ENCODE measurements around the gene ARID1B.

The ARID1B gene

DNA sequence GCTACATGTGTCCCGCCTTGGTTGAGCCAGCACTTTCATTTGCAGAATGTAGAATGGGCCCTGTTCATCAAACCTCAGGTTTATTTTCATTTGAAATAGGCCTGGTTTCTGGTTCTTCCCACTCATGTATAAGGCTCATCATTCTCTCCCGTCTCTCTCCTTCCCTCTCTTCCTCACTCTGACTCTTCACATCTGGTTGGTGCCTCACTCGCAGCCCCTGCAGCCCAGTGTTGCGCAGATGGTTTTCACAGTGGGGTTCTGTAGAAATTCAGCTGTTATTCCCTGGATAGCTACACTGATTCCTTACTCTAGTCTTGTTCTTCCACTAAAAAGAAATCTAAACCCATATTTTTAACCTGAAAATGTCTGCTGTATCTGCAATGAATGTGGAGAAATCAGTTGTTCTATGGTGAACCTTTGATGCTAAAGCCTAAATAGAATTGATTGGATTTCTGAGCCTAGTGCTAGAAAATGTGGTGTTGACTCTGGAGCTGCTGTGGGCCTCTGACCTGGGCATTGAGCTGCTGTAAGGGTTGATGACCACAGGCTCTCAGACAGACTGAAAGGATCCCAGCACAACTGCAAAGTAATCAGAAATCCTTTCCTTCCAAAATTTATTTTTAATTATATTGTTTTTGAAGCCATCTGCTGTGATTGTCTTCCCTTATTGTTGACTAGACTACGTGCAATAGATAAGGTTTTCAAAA lies 395.8 kb downstream of the ARID1B start:
- Histone ChIP-seq H3K9ac (ENCODE audit: low read length) (no peak overlapping the region), H3K9me3 (ENCODE audit: control insufficient read depth, low read length) (no peaks in the 10 kb centered on the region), H3K36me3 (ENCODE audit: control insufficient read depth, insufficient read depth, low read length, severe bottlenecking) (peaks cover 23% of the 10 kb centered on the region), H3K27me3 (replicated peaks; ENCODE audit: control insufficient read depth, insufficient read depth, low read length) (no peaks in the 10 kb centered on the region), H3K4me1 (ENCODE audit: control insufficient read depth, insufficient read depth, low read length) (no peaks in the 10 kb centered on the region), H3K4me3 (ENCODE audit: low read length) (no peak overlapping the region)
- DNase-seq (ENCODE audit: low read depth): no peak

DNA sequence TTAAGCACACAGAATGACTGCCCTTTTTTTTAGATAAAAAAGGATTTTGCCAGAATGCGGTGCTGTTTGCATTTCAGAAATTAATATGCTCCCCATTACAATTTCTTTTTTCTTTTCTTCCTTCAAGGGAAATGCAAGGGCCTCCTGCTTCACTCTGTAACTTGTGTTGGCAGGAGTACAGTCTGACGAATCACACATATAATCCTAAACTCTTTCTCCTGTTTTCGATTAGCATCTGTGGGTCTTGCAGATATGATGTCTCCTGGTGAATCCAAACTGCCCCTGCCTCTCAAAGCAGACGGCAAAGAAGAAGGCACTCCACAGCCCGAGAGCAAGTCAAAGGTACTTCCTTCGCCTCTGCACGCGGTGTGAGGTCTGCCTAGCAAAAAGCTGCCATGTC lies 396.6 kb downstream of the ARID1B start:
- no peaks in the 10 kb centered on the region for H3K9me3 ChIP-seq (ENCODE audit: control insufficient read depth, low read length)
- no peak overlapping the region for H3K4me3 ChIP-seq (ENCODE audit: low read length)
- peaks cover 15% of the 10 kb centered on the region for H3K36me3 ChIP-seq (ENCODE audit: control insufficient read depth, insufficient read depth, low read length, severe bottlenecking)
- H3K27me3 ChIP-seq (replicated peaks; ENCODE audit: control insufficient read depth, insufficient read depth, low read length): no peaks in the 10 kb centered on the region
- peak; percentile 31 for DNase-seq (ENCODE audit: low read depth)
- H3K9ac ChIP-seq (ENCODE audit: low read length): no peak overlapping the region
- H3K4me1 ChIP-seq (ENCODE audit: control insufficient read depth, insufficient read depth, low read length): no peaks in the 10 kb centered on the region

DNA sequence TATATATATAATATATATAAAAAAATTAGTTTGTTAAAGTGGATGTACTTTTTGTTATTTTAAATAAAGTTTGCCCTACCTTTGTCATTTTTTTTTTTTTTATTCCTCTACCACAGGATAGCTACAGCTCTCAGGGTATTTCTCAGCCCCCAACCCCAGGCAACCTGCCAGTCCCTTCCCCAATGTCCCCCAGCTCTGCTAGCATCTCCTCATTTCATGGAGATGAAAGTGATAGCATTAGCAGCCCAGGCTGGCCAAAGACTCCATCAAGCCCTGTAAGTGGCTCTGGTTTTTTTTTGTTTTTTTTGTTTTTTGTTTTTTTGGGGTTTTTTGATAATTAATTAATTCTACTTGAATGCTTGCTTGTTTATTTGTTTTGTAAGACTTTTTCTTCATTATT lies 397.6 kb downstream of the ARID1B start:
- no peak overlapping the region for H3K9ac ChIP-seq (ENCODE audit: low read length)
- H3K4me3 ChIP-seq (ENCODE audit: low read length): no peak overlapping the region
- H3K36me3 ChIP-seq (ENCODE audit: control insufficient read depth, insufficient read depth, low read length, severe bottlenecking): peaks cover 6% of the 10 kb centered on the region
- DNase-seq (ENCODE audit: low read depth): no peak
- no peaks in the 10 kb centered on the region for H3K9me3 ChIP-seq (ENCODE audit: control insufficient read depth, low read length)
- H3K4me1 ChIP-seq (ENCODE audit: control insufficient read depth, insufficient read depth, low read length): no peaks in the 10 kb centered on the region
- H3K27me3 ChIP-seq (replicated peaks; ENCODE audit: control insufficient read depth, insufficient read depth, low read length): no peaks in the 10 kb centered on the region

DNA sequence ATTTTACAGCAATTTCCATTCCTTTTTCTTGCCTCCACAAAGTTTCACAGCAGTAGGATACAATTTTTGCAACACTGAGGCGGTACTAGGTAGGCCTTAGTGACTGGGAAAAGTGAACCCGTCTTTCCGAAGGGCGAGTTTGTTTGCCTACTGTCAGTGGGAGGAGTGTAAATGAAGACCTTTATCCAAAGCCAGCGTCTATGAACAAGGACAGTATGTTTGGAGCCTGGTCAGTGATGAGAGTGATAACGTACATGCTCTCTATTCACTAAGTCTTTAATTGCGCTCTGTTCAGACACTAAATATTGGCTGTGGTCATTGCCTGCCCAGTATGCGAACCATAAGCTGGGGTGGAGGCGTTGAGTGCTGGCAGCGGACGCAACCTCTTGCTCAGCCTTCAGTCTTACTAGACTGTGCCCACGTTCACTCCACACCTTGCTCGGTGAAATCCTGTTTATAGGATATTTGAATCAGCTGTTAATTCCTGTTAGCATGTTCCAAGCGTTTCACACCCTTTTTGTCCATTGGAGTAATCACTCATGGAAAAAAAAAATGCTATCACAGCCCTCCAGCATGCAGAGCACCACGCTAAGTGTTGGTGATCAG lies 400.7 kb downstream of the ARID1B start:
- no peak for DNase-seq (ENCODE audit: low read depth)
- H3K9ac ChIP-seq (ENCODE audit: low read length): no peak overlapping the region
- peaks cover 24% of the 10 kb centered on the region for H3K36me3 ChIP-seq (ENCODE audit: control insufficient read depth, insufficient read depth, low read length, severe bottlenecking)
- no peaks in the 10 kb centered on the region for H3K27me3 ChIP-seq (replicated peaks; ENCODE audit: control insufficient read depth, insufficient read depth, low read length)
- H3K4me1 ChIP-seq (ENCODE audit: control insufficient read depth, insufficient read depth, low read length): no peaks in the 10 kb centered on the region
- no peak overlapping the region for H3K4me3 ChIP-seq (ENCODE audit: low read length)
- H3K9me3 ChIP-seq (ENCODE audit: control insufficient read depth, low read length): no peaks in the 10 kb centered on the region

DNA sequence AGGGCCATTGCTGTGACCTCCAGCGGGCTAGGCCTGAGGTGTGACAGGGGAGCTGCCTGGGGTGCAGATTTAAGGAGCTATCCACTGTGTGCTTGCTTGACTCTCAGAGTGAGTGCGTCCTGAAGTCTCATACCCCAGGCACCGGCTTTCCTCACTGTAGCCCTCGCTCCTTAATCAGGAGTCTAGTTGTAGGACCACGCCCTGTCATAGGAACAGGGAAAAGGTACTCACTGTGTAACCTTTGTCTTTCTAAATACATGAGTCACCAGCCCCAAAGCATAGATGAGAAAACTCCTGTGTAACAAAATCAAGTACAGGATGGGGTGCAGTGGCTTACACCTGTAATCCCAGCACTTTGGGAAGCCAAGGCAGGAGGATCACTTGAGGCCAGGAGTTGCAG lies 404.5 kb downstream of the ARID1B start:
- no peak for DNase-seq (ENCODE audit: low read depth)
- Histone ChIP-seq H3K27me3 (replicated peaks; ENCODE audit: control insufficient read depth, insufficient read depth, low read length) (no peaks in the 10 kb centered on the region), H3K36me3 (ENCODE audit: control insufficient read depth, insufficient read depth, low read length, severe bottlenecking) (peaks cover 43% of the 10 kb centered on the region), H3K9ac (ENCODE audit: low read length) (no peak overlapping the region), H3K4me3 (ENCODE audit: low read length) (no peak overlapping the region), H3K4me1 (ENCODE audit: control insufficient read depth, insufficient read depth, low read length) (no peaks in the 10 kb centered on the region), H3K9me3 (ENCODE audit: control insufficient read depth, low read length) (no peaks in the 10 kb centered on the region)

DNA sequence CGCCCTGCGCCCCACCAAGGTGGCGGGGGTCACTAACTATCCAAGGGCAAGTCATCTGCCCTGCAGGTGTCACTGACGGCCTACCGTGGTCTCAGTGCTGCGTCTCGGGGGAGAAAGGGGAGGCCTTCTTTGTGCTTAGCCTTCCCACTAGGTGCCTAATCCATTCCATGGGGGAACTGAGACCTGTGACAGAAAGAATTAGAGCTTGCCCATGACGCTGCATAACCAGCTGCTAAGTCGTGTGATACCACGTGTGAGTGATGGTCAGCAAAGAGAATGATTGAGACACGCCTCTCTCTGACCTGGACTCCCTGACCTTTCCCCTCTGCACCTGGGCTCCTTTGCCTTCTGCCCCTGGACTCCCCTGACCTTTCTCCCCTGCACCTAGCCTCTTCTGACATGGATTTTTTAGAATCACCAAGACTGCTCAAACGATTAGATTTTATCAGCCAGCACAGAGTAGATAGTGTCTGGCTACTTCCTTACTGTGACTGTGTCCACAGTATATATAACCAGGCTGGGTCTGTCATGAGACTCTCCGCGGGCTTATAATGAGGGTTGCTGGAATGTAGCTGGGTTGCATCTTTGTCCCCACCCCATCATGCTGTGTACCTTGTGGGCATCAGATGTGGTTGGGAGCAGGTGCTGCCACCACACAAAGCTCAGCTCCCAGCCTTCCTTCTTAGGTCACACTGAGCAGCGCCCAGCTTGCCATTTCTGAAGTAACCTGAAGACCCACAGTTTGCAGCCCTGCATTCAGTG lies 405.5 kb downstream of the ARID1B start:
- Histone ChIP-seq H3K27me3 (replicated peaks; ENCODE audit: control insufficient read depth, insufficient read depth, low read length) (no peaks in the 10 kb centered on the region), H3K4me3 (ENCODE audit: low read length) (no peak overlapping the region), H3K9ac (ENCODE audit: low read length) (no peak overlapping the region), H3K36me3 (ENCODE audit: control insufficient read depth, insufficient read depth, low read length, severe bottlenecking) (peaks cover 48% of the 10 kb centered on the region), H3K9me3 (ENCODE audit: control insufficient read depth, low read length) (no peaks in the 10 kb centered on the region), H3K4me1 (ENCODE audit: control insufficient read depth, insufficient read depth, low read length) (no peaks in the 10 kb centered on the region)
- DNase-seq (ENCODE audit: low read depth): no peak

DNA sequence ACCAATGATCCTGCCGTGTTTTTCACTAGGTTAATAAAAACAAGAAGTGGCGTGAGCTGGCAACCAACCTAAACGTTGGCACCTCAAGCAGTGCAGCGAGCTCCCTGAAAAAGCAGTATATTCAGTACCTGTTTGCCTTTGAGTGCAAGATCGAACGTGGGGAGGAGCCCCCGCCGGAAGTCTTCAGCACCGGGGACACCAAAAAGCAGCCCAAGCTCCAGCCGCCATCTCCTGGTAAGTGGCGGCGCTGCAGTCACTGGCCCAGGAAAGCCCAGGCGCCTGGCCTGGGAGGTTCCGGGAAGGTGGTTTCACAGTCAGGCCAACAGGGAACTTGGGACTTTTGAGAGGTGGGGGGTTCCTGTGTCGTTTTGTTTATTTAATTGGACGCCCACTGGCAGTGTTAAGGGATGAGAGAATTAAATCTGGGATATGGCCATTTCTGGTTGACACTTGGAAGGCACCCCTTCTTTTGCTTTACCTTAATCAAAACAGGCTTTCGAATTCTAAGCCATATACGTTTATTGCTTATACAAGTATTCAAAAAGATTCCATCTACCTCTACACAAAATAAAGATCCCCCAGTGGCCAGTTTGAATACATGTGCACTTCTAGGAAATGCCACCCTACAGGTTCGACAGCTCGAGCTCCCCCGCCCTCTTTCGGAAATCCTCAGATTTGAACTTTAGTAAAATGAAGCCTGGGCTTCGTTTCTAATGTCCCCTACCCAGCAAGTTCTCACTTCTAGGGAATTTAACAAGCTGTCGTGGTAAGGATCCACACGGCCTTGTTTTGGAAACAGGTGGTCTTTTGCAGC lies 407.2 kb downstream of the ARID1B start:
- Histone ChIP-seq H3K9me3 (ENCODE audit: control insufficient read depth, low read length) (no peaks in the 10 kb centered on the region), H3K36me3 (ENCODE audit: control insufficient read depth, insufficient read depth, low read length, severe bottlenecking) (peaks cover 60% of the 10 kb centered on the region)

DNA sequence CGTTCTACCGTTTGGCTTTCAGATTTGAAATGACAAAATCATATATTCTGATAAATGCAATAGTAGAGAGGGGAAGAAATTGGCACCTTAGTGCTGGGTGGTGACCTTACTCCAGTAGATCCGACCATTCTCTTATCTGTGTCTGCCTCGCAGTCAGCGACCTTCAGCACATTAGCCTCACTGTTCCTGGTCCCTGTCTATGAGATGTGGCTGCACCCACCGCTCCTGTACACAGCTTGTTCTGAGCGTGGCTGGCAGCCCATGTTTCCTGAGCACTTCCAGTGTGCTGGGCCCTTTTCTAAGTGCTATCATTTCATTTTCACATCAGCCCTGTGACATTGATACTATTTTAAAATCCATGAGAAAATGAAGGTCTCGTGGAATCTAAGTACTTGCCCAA lies 408.0 kb downstream of the ARID1B start:
- no peaks in the 10 kb centered on the region for H3K27me3 ChIP-seq (replicated peaks; ENCODE audit: control insufficient read depth, insufficient read depth, low read length)
- H3K9me3 ChIP-seq (ENCODE audit: control insufficient read depth, low read length): no peaks in the 10 kb centered on the region
- no peak for DNase-seq (ENCODE audit: low read depth)
- H3K9ac ChIP-seq (ENCODE audit: low read length): no peak overlapping the region
- peaks cover 68% of the 10 kb centered on the region for H3K36me3 ChIP-seq (ENCODE audit: control insufficient read depth, insufficient read depth, low read length, severe bottlenecking)
- H3K4me3 ChIP-seq (ENCODE audit: low read length): no peak overlapping the region
- no peaks in the 10 kb centered on the region for H3K4me1 ChIP-seq (ENCODE audit: control insufficient read depth, insufficient read depth, low read length)

More for the DNA sequence above, 407.2 kb downstream of the ARID1B start:
- Histone ChIP-seq H3K4me3 (ENCODE audit: low read length) (peak overlapping the region; percentile 49), H3K27me3 (replicated peaks; ENCODE audit: control insufficient read depth, insufficient read depth, low read length) (no peaks in the 10 kb centered on the region), H3K4me1 (ENCODE audit: control insufficient read depth, insufficient read depth, low read length) (no peaks in the 10 kb centered on the region), H3K9ac (ENCODE audit: low read length) (peak overlapping the region; percentile 43)
- DNase-seq (ENCODE audit: low read depth): peak; percentile 78

DNA sequence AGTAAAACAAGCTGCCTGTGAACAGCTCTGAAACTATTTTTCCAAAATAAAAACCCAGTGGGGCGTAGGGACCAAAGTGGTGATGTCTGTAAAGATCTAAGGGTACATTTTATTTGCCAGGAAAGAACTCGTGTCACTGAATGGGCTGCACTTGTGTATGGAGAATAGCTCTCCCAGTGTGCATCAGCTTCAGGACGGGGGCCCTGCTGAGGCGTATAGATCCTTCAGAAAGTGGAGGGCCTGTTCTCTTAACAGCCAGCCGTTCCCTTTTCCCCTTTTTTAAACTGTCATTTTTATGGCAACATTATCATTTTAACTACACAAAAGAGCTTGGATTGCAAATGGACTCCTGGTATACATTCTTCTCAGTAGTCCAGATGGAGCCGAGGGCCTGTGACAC lies 408.8 kb downstream of the ARID1B start:
- peaks cover 73% of the 10 kb centered on the region for H3K36me3 ChIP-seq (ENCODE audit: control insufficient read depth, insufficient read depth, low read length, severe bottlenecking)
- no peak overlapping the region for H3K9ac ChIP-seq (ENCODE audit: low read length)
- no peak for DNase-seq (ENCODE audit: low read depth)
- no peak overlapping the region for H3K4me3 ChIP-seq (ENCODE audit: low read length)
- H3K27me3 ChIP-seq (replicated peaks; ENCODE audit: control insufficient read depth, insufficient read depth, low read length): no peaks in the 10 kb centered on the region
- H3K4me1 ChIP-seq (ENCODE audit: control insufficient read depth, insufficient read depth, low read length): no peaks in the 10 kb centered on the region
- H3K9me3 ChIP-seq (ENCODE audit: control insufficient read depth, low read length): no peaks in the 10 kb centered on the region

DNA sequence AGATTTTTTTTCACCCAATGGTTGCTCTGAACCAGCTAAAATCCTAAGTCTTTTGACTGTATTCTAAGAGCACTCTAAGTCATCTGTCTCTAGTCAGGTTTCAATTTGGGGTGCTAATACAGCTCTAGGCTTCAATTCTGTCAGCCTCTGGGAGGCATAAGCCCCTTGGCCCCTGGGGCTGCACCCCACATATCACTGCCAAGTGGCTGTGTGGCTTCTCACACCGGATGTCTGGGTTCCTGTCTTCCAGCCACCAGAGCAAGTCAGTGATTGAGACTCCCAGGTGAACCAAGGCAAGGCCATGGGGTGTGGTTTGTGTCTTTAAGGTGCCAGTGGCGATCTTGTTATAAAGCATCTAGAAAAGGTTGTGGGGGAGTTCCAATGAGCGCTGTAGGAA lies 409.6 kb downstream of the ARID1B start:
- Histone ChIP-seq H3K4me3 (ENCODE audit: low read length) (no peak overlapping the region), H3K27me3 (replicated peaks; ENCODE audit: control insufficient read depth, insufficient read depth, low read length) (no peaks in the 10 kb centered on the region), H3K9me3 (ENCODE audit: control insufficient read depth, low read length) (no peaks in the 10 kb centered on the region), H3K36me3 (ENCODE audit: control insufficient read depth, insufficient read depth, low read length, severe bottlenecking) (peaks cover 71% of the 10 kb centered on the region), H3K9ac (ENCODE audit: low read length) (no peak overlapping the region), H3K4me1 (ENCODE audit: control insufficient read depth, insufficient read depth, low read length) (no peaks in the 10 kb centered on the region)
- DNase-seq (ENCODE audit: low read depth): no peak
